Measurements from ENCODE around the gene DGKK. TPM values are rescaled to one million over a fixed set of nuclear protein-coding genes. Genes with fewer than 3 reads are reported as not detected.

Gene DGKK
- not detected in 2 replicates for total RNA-seq (2014; rRNA removed)
- polyA plus RNA-seq (2012): not detected

DNA sequence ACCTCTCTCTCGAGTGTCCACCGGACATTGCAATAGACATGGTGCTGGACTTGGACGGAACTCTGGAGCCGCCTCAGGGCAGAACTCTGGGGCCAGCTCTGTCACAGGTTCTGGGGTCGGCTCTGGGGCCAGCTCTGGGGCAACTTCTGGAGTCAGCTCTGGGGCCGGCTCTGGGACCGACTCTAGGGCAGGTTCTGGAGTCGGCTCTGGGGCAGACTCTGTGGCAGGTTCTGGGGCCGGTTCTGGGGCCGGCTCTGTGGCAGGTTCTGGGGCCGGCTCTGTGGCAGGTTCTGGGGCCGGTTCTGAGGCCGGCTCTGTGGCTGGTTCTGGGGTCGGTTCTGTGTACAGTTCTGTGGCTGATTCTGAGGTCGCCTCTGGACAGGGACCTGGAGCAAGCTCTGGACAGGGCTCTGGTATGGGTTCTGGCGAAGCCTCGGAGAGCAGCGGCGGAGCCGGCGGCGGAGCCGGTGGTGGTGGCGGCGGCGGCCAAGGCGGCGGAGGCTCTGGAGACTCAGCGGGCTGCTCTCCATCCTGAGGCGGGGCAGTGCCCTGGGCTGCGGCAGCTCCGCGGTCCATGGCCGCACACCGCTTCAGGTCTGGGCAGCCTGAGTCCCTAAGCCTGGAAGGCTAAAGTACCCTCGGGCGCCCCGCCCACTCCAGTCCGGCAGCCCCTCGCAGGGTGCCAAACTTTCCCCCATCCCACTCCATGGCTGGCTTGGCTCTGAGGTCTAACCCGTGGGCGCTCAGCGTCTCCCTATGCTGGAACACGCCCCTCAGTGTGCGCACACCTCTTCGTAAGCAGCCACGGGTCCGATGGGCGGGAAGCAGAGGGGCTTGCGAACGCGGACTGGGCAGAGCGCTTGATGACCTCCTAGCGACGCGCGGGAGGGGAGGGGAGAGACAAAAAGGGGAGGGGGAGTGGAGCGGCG is at the start of gene DGKK:
DGKK (minus strand) TSS at position 723 of the 929 bp plus-strand sequence; CDS start at position 576, 147 bp downstream.
- DNase-seq (ENCODE audit: low read depth): no peak

GRCh38 chrX:50514811-50515210 is 44.2 kb upstream of the DGKK start:
- no peak for DNase-seq (ENCODE audit: low read depth)

DNA sequence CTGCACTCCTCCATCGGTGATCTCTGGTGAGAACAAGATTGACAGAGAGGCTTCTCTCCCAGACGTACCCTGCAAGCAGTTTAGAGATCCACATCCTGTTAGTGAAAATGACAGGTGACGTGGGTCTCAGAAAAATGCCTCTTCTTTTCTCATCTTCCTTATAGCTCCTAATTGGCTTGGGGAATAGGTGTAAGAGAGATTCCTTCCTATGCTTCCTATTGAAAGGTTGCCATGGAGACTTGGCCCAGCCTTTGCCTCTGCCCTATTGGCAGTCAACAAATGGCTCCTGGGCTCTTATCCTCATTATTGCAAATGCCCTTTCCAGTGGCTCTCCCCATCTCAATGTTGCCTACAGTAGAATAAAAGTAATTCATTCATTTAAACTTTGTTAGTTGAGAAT is 26.5 kb upstream of the DGKK start:
- no peak for DNase-seq (ENCODE audit: low read depth)

DNA sequence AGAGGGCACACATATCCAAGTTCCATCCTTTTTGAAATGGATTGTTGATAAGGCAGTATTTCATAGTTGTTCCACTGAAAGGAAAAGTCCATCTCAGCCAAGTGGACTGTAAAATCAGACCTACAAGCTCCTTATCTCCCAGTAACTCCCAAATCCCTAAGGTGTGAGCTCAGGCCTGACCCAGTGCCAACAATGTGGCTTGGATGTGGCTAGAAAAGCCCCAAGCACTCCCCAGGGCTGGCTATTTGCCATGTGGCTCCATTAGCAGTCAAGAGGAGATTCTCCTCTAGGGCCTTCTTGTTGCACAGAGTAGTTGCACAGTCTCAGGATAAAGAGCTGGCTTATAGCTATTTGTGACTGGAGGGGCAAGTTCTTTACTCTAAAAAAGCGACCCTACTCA is 25.0 kb upstream of the DGKK start:
- DNase-seq (ENCODE audit: low read depth): no peak

DNA sequence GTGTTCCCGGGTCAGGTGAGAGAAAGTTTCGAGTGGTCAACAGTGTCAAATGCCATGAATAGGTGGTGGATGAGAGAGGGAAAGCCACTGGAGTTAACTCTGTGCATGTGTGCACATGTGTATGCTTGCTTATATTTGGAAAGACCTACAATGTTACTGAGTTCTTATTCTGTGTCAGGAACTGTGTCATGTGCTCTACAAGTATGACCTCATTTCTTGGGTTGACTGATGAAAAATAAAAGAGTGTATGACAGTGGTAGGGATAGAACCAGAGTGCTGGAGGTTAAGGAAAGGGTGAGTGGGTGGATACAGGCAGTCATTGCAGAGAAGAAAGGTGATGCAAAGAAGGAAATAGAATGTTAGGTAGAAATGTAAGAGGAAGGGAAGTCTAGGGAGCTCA is 22.1 kb upstream of the DGKK start:
- no peak for DNase-seq (ENCODE audit: low read depth)

- DNase-seq (ENCODE audit: low read depth): no peak
Measured at GRCh38 chrX:50484662-50485061, 14.0 kb upstream of the DGKK start.

DNA sequence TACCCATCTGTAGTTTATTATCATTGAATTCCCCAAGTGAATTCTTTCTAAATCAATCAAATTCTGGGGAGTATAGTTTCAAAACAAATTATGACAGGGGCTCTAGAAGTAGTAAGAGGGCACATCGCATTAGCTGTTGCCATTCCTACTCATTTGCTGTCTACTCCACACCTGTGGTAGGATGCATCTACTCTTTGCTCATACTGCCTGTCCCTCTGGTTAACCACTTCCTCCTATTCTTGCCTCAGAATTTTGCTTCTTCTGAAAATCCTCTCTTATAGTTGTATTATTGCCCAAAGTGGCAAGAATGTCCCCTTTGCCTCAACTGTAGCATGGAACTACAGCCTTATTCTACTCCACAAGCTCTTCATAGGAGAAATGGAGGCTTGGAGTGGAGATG is 12.7 kb upstream of the DGKK start:
- DNase-seq (ENCODE audit: low read depth): no peak

- DNase-seq (ENCODE audit: low read depth): no peak
Measured at GRCh38 chrX:50475208-50475607, 4.6 kb upstream of the DGKK start.

DNA sequence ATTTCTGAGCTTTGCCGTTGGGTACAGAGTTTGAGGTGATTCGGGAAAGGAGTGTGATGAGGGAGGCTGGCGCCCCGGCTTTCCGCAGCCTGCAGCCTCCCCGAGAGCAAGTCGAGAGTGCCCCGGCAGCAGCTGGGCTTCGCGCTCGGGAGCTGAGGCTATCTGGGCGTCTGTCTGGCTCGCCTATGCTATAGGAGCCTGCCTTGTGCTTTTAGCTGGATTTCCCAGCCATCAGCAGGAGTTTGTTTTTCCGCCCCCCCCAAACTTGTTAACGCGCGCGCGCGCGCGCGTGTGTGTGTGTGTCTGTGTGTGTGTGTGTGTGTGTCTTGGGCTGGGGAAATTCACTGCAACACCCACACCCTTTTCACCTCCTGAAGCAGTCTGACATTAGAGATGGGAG is 765 bp upstream of the DGKK start:
- no peak for DNase-seq (ENCODE audit: low read depth)

DNA sequence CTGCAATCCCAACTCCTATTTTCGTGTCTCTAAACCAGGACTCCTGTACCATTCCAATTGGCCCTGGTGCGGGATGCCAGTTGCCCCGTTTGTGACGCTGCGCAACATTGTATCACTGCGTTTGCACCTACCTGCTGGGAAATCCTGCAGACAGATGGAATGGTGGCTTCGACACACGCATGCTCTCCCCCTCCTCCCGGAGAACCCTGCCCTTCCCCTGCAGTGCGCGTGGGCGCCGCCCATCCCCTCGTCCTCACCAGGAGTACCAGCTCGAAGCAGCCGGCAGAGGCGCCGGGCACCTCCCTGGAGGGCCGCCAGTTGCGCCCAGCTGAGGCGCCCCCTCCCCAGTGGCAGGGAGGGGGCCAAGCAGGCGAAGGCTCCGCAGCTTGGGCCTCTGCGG is 1.4 kb downstream of the DGKK start:
- DNase-seq (ENCODE audit: low read depth): no peak

- no peak for DNase-seq (ENCODE audit: low read depth)
Measured at GRCh38 chrX:50459615-50460014, 11.0 kb downstream of the DGKK start.

DNA sequence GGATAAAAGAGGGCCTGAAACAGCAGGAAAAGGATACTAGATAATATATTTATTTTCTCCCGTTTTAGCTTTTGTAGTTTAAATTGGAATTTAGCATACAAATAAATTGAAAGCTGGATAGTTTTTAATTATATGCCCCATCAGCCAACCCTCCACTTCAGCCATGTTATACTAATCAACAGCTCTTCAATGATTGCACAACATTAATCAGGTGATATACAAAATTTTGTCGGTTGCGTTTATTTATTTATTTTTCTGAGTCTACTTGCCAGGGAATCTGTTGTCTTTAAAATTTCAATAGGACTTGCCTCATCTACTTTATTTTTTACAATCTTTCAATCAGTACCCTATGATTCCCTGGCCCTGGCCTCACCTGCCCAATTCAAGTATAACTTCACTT is 12.1 kb downstream of the DGKK start:
- no peak for DNase-seq (ENCODE audit: low read depth)

GRCh38 chrX:50456712-50457484 is 13.7 kb downstream of the DGKK start:
- no peak for DNase-seq (ENCODE audit: low read depth)

GRCh38 chrX:50452782-50453181 is 17.8 kb downstream of the DGKK start:
- DNase-seq (ENCODE audit: low read depth): no peak

DNA sequence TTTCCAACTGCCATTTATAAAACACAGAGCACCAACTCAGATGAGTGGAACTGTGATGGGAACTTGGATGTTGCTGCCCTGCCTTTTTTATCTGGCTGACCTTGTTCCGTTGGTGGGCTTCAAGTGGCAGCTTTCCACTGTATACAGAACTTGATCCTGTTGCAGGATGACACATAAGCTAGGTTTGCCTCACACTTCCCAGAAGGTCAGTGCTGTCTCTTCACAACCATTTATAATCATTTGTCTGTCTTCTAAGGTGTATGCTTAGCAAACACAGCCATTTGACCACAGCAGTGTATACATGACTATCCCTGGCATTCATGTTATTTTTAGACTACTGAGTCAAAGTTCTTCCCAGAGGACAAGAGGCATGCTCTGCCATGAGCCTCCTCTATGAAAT is 20.3 kb downstream of the DGKK start:
- DNase-seq (ENCODE audit: low read depth): no peak

- DNase-seq (ENCODE audit: low read depth): no peak
Measured at GRCh38 chrX:50448565-50448964, 22.1 kb downstream of the DGKK start.

GRCh38 chrX:50447535-50447934 is 23.1 kb downstream of the DGKK start:
- no peak for DNase-seq (ENCODE audit: low read depth)

DNA sequence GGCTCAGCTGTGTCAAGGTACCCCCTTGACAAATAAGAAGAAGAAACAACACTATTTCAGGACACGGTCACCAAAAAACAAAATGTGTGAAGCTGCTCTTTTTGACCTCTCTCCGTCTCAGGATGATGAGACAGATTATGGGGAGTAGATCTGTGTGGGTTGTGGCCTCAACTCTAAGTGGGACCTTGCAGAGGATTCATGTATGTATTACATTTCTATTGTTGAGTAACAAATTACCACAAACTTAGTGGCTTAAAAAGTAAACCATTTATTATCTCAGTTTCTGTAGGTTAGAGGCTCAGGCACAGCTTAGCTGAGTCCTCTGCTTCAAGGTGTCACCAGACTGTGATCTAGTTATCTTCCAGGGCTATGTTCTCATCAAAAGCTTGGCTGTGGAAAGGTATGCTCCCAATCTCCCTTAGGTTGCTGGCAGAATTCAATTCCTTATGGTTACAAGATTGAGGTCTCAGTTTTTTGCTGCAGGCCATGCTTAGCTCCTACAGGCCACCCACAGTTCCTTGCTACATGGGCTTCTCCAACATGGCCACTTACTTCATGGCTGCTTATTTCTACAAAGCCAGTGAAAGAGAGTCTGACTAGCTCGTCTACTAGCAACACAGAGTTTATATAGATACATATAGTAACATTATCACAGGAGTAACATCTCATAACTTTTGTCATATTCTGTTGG is 28.1 kb downstream of the DGKK start:
- DNase-seq (ENCODE audit: low read depth): no peak

DNA sequence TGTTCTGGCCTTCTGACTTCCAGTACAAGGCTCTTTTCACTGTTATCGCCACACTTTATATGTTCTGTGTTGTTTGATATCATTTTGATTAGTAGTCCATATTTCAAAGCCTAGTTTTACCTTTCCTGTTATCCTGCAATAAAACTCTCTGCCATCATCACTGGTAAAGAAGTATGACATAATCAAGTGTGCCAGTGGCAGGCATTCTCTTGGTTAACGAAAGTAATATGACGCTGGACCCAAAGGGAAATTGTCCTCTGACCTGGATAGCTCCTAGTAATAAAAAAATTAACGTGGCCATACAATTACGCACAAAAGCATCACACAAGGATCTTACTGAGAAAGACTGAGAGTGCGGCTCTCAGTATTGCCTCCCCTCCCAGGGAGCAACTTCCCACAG is 33.8 kb downstream of the DGKK start:
- DNase-seq (ENCODE audit: low read depth): no peak

DNA sequence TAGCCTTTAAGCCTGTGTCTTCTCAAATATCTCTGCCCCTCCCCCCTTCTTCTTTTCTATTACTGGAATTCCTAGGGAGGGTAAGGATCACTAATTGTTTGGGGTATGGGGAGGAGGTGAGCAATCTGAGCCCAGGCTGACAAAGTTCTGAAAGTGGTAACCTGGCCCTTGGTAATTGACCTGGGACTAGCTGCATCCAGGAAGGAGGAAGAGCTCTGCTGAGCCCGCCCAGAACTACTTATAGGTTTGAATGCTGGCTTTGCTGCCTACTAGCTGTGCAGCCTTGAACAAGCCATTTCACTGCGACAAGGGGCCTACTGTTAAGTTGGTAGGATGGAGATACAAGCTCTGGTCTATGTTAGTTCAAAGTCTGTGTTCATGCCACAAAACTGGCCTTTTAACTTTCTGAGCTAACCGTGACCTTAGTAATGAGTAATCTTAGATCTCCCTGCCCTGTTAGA is 37.8 kb downstream of the DGKK start:
- no peak for DNase-seq (ENCODE audit: low read depth)

DNA sequence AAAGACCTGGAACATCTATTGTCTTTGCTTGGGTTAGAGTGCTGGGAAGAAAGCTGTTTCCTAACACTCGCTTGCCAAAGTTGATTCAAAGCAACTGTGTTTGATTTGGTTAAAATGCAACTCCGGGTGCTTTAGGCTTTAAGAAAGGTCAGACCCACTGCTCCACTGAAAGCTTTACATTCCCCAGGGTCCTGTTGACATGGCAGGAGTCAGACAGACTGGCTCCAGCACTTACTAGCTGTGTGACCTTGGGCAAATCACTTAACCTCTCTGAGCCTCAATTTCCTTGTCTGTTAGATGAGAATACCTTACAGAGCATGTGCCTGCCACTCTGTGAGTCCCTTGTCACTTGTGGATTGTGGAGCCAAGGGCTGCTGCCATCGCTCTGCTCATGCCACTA is 39.0 kb downstream of the DGKK start:
- no peak for DNase-seq (ENCODE audit: low read depth)

Measured in LHCN-M2 (cell line).